Tibial artery (tissue), 4 donors: ENCODE results near the gene PTGDS.

Experiments used
- DNase-seq, 2 donors: peaks; one replicate each; pipeline ENCODE4 v3.0.0-alpha.2; 2019
- H3K27ac ChIP-seq, 2 donors: fragments of 200-600 bp; sonication (generic) in 1 of 2; 1 replicate in 1 of 2; 2 replicates in 1 of 2; pipeline ENCODE4 v1.5.1; 2018 to 2019; ENCODE audit warnings: mild to moderate bottlenecking in 1 of 2
- H3K27me3 ChIP-seq, 2 donors: fragments of 200-600 bp; sonication (generic) in 1 of 2; one replicate each; pipeline versions ENCODE4 v1.5.1 to v1.6.0; 2016 to 2019
- H3K36me3 ChIP-seq, 3 donors: fragments of 200-600 bp; sonication (generic) in 2 of 3; one replicate each; pipeline ENCODE4 v1.5.1; 2016 to 2019; ENCODE audit warnings: mild to moderate bottlenecking in 2 of 3
- H3K4me1 ChIP-seq, 4 donors: fragments of 200-600 bp; sonication (generic) in 2 of 4; 1 replicate in 3 of 4; 2 replicates in 1 of 4; pipeline ENCODE4 v1.5.1; 2016 to 2019
- H3K4me3 ChIP-seq, 2 donors: fragments of 200-600 bp; sonication (generic) in 1 of 2; 1 replicate in 1 of 2; 2 replicates in 1 of 2; pipeline ENCODE4 v1.5.1; 2018 to 2019; ENCODE audit warnings: mild to moderate bottlenecking in 2 of 2
- H3K9me3 ChIP-seq, 3 donors: fragments of 200-600 bp; sonication (generic) in 1 of 3; one replicate each; pipeline ENCODE4 v1.5.1; 2016 to 2019
- CTCF ChIP-seq, 2 experiments: fragments of 200-600 bp in 1 of 2; fragments of 450-650 bp in 1 of 2; IDR thresholded peaks; one replicate each; pipeline ENCODE4 v1.5.1; 2017 to 2019; ENCODE audit warnings: antibody characterized with exemption in 2 of 2, mild to moderate bottlenecking in 1 of 2, moderate library complexity in 1 of 2
- intact Hi-C: fragments of 100-400 bp; cut with DNase I; formaldehyde crosslinking; loops from one replicate; pipeline ENCODE4 v1.15.0; 2023; ENCODE audit warnings: low total_unique reads

Gene PTGDS

GRCh38 chr9:137012694-137013570 lies 35.6 kb downstream of the PTGDS start:
- Histone ChIP-seq H3K27me3 (no peaks in the 10 kb centered on the region), H3K9me3 (no peaks in the 10 kb centered on the region), H3K27ac (no peak overlapping the region), H3K36me3 (peaks cover 30 to 100% (median 92%) of the 10 kb centered on the region in 3 donors), H3K4me3 (no peak overlapping the region), H3K4me1 (no peaks in the 10 kb centered on the region)
- intact Hi-C loops = no loop called here
- no peak for TF ChIP-seq CTCF (IDR thresholded peaks at IDR 0.05)
- no peak for DNase-seq

- H3K27me3 ChIP-seq = no peaks in the 10 kb centered on the region
- H3K4me1 ChIP-seq = no peaks in the 10 kb centered on the region
- H3K27ac ChIP-seq = no peak overlapping the region
- H3K9me3 ChIP-seq = no peaks in the 10 kb centered on the region
- no peak for DNase-seq
- intact Hi-C loops = no loop called here
- H3K36me3 ChIP-seq = peaks cover 31 to 97% (median 89%) of the 10 kb centered on the region in 3 donors
- no peak overlapping the region for H3K4me3 ChIP-seq
- TF ChIP-seq CTCF (IDR thresholded peaks at IDR 0.05) = no peak
Observed at GRCh38 chr9:137013571-137013940, 36.3 kb downstream of the PTGDS start.

GRCh38 chr9:137014166-137014565 lies 36.9 kb downstream of the PTGDS start:
- Histone ChIP-seq H3K4me3 (no peak overlapping the region), H3K27ac (no peak overlapping the region), H3K27me3 (no peaks in the 10 kb centered on the region), H3K36me3 (peaks cover 31 to 97% (median 85%) of the 10 kb centered on the region in 3 donors), H3K4me1 (no peaks in the 10 kb centered on the region), H3K9me3 (no peaks in the 10 kb centered on the region)
- TF ChIP-seq CTCF (IDR thresholded peaks at IDR 0.05) = no peak
- intact Hi-C loops = no loop called here
- no peak for DNase-seq

GRCh38 chr9:137014776-137015539 lies 37.7 kb downstream of the PTGDS start:
- Histone ChIP-seq H3K27me3 (no peaks in the 10 kb centered on the region), H3K27ac (no peak overlapping the region), H3K4me3 (no peak overlapping the region), H3K36me3 (peaks cover 31 to 93% (median 77%) of the 10 kb centered on the region in 3 donors), H3K9me3 (no peaks in the 10 kb centered on the region), H3K4me1 (no peaks in the 10 kb centered on the region)
- no peak for TF ChIP-seq CTCF (IDR thresholded peaks at IDR 0.05)
- no peak for DNase-seq
- intact Hi-C loops = no loop called here

GRCh38 chr9:137015540-137015930 lies 38.2 kb downstream of the PTGDS start:
- H3K4me3 ChIP-seq = no peak overlapping the region
- H3K27me3 ChIP-seq = no peaks in the 10 kb centered on the region
- H3K9me3 ChIP-seq = no peaks in the 10 kb centered on the region
- H3K36me3 ChIP-seq = peaks cover 31 to 93% (median 74%) of the 10 kb centered on the region in 3 donors
- intact Hi-C loops = no loop called here
- no peak for TF ChIP-seq CTCF (IDR thresholded peaks at IDR 0.05)
- no peaks in the 10 kb centered on the region for H3K4me1 ChIP-seq
- no peak for DNase-seq
- H3K27ac ChIP-seq = no peak overlapping the region
